MM.1S (cell line): Measurements from ENCODE around the gene PODXL2.

Source experiments
- DNase-seq: peaks from one replicate; pipeline ENCODE4 v3.0.0-alpha.2; 2015
- H2AFZ ChIP-seq: fragments of 300-600 bp; sonication (generic); 2 replicates; pipeline ENCODE4 v1.6.0; 2016; ENCODE audit warnings: antibody characterized with exemption, low read length
- H3F3A ChIP-seq: fragments of 300-600 bp; sonication (generic); 2 replicates; pipeline ENCODE4 v1.6.1; 2016; ENCODE audit warnings: mild to moderate bottlenecking, antibody characterized with exemption, low read length, moderate library complexity, mixed read lengths; ENCODE audit not compliant: insufficient read depth
- H3K27ac ChIP-seq: fragments of 300-600 bp; sonication (generic); 2 replicates; pipeline ENCODE4 v1.5.1; 2016; ENCODE audit warnings: mild to moderate bottlenecking, low read length
- H3K27me3 ChIP-seq: fragments of 300-600 bp; sonication (generic); replicated peaks from 2 replicates; pipeline ENCODE4 v1.6.0; 2016; ENCODE audit warnings: low read length; ENCODE audit not compliant: insufficient read depth
- H3K36me3 ChIP-seq: fragments of 300-600 bp; sonication (generic); replicated peaks from 2 replicates; pipeline ENCODE4 v1.6.1; 2016; ENCODE audit warnings: mild to moderate bottlenecking, low read length, mixed read lengths; ENCODE audit not compliant: insufficient read depth
- H3K4me1 ChIP-seq: fragments of 300-600 bp; sonication (generic); 2 replicates; pipeline ENCODE4 v1.6.1; 2016; ENCODE audit warnings: low read length, mixed read lengths
- H3K4me2 ChIP-seq: fragments of 300-600 bp; sonication (generic); 2 replicates; pipeline ENCODE4 v1.6.0; 2016; ENCODE audit warnings: low read depth, low read length
- H3K4me3 ChIP-seq: fragments of 300-600 bp; sonication (generic); 2 replicates; pipeline ENCODE4 v1.5.1; 2016; ENCODE audit warnings: low read length, mixed read lengths
- H3K79me2 ChIP-seq: fragments of 300-600 bp; sonication (generic); 2 replicates; pipeline ENCODE4 v1.6.1; 2016; ENCODE audit warnings: mixed run types, low read length, mixed read lengths
- H3K9ac ChIP-seq: fragments of 300-600 bp; sonication (generic); 2 replicates; pipeline ENCODE4 v1.6.1; 2016; ENCODE audit warnings: low read length, mixed read lengths
- H3K9me2 ChIP-seq: fragments of 300-600 bp; sonication (generic); replicated peaks from 2 replicates; pipeline ENCODE4 v1.6.1; 2016; ENCODE audit warnings: mild to moderate bottlenecking, low read length, mixed read lengths; ENCODE audit not compliant: insufficient read depth
- H3K9me3 ChIP-seq: fragments of 300-600 bp; sonication (generic); replicated peaks from 2 replicates; pipeline ENCODE4 v1.6.1; 2016; ENCODE audit warnings: mild to moderate bottlenecking, low read length, mixed read lengths; ENCODE audit not compliant: insufficient read depth
- H4K20me1 ChIP-seq: fragments of 300-600 bp; sonication (generic); 2 replicates; pipeline ENCODE4 v1.6.1; 2016; ENCODE audit warnings: mild to moderate bottlenecking, low read length, moderate library complexity, mixed read lengths; ENCODE audit not compliant: insufficient read depth
- CTCF ChIP-seq: fragments of 300-600 bp; sonication (generic); IDR thresholded peaks from 2 replicates; pipeline ENCODE4 v1.5.1; 2016; ENCODE audit warnings: antibody characterized with exemption, low read length, mixed read lengths
- EZH2 ChIP-seq: fragments of 300-600 bp; sonication (generic); optimal IDR thresholded peaks from 2 replicates; pipeline ENCODE3; 2017; ENCODE audit warnings: low read depth, mild to moderate bottlenecking, antibody characterized with exemption, low read length, mixed read lengths
- EZH2phosphoT487 ChIP-seq: fragments of 300-600 bp; sonication (generic); IDR thresholded peaks from 2 replicates; pipeline ENCODE4 v1.6.1; 2018; ENCODE audit warnings: antibody characterized with exemption, low read length

Gene PODXL2

GRCh38 chr3:127630811-127631714, 2.1 kb downstream of the PODXL2 start:
- Histone ChIP-seq H3K27ac (no peak overlapping the region), H3K4me1 (no peaks in the 10 kb centered on the region), H3K4me2 (no peak overlapping the region), H3K9me2 (no peaks in the 10 kb centered on the region), H3K9me3 (no peaks in the 10 kb centered on the region), H3K9ac (no peak overlapping the region), H4K20me1 (no peaks in the 10 kb centered on the region), H3F3A (no peaks in the 10 kb centered on the region), H3K27me3 (peaks cover 24% of the 10 kb centered on the region), H2AFZ (no peak overlapping the region), H3K79me2 (no peaks in the 10 kb centered on the region), H3K36me3 (no peaks in the 10 kb centered on the region), H3K4me3 (no peak overlapping the region)
- TF ChIP-seq EZH2, result no peak
- TF ChIP-seq EZH2phosphoT487, result no peak
- no peak for TF ChIP-seq CTCF
- DNase-seq, result no peak

- no peak for DNase-seq
- Histone ChIP-seq H3K27ac (no peak overlapping the region), H3K4me2 (no peak overlapping the region), H3K9ac (no peak overlapping the region), H3K9me2 (no peaks in the 10 kb centered on the region), H4K20me1 (no peaks in the 10 kb centered on the region), H3K27me3 (peaks cover 24% of the 10 kb centered on the region), H3K36me3 (no peaks in the 10 kb centered on the region), H3K4me1 (no peaks in the 10 kb centered on the region), H3F3A (no peaks in the 10 kb centered on the region), H3K9me3 (no peaks in the 10 kb centered on the region), H2AFZ (no peak overlapping the region), H3K4me3 (no peak overlapping the region), H3K79me2 (no peaks in the 10 kb centered on the region)
- no peak for TF ChIP-seq CTCF
These were observed 3.2 kb downstream of the PODXL2 start for GRCh38 chr3:127632035-127632820.

GRCh38 chr3:127634653-127635052, 5.7 kb downstream of the PODXL2 start:
- Histone ChIP-seq H3K9me3 (no peaks in the 10 kb centered on the region), H3K9me2 (no peaks in the 10 kb centered on the region), H3K4me1 (no peaks in the 10 kb centered on the region), H3K4me3 (no peak overlapping the region), H3K79me2 (no peaks in the 10 kb centered on the region), H4K20me1 (no peaks in the 10 kb centered on the region), H3K27me3 (peaks cover 9% of the 10 kb centered on the region; the same call in 1 of the 2 replicates), H3F3A (no peaks in the 10 kb centered on the region), H3K9ac (no peak overlapping the region), H3K36me3 (no peaks in the 10 kb centered on the region), H3K27ac (no peak overlapping the region), H2AFZ (no peak overlapping the region), H3K4me2 (no peak overlapping the region)
- no peak for TF ChIP-seq CTCF
- no peak for DNase-seq
